ENCODE results near the gene KCNH3. TPM values are rescaled to one million over a fixed set of nuclear protein-coding genes. Genes with fewer than 3 reads are reported as not detected.

Gene KCNH3
- total and polyA plus RNA-seq, 2 donors from 2014 or later, result 1.4 to 2.8 TPM

- Histone ChIP-seq H3K27ac (ENCODE audit: low read depth in 2 of 2, low read length in 2 of 2) (no peak overlapping the region), H3K9ac (ENCODE audit: low read length in 3 of 3) (no peak overlapping the region), H3K27me3 (ENCODE audit: control insufficient read depth, insufficient read depth, low read length) (no peaks in the 10 kb centered on the region), H3K4me3 (ENCODE audit: low read length in 3 of 3) (no peak overlapping the region), H3K4me1 (ENCODE audit: control insufficient read depth in 2 of 3, insufficient read depth in 2 of 3, low read depth in 1 of 3, low read length in 3 of 3) (no peaks in the 10 kb centered on the region), H3K36me3 (ENCODE audit: control insufficient read depth in 2 of 3, insufficient read depth in 3 of 3, low read length in 3 of 3) (peaks cover 0 to 10% (median 4%) of the 10 kb centered on the region in 3 donors), H3K9me3 (ENCODE audit: control insufficient read depth in 2 of 3, insufficient read depth in 1 of 3, low read length in 3 of 3) (no peaks in the 10 kb centered on the region)
- DNase-seq (no peak), FAIRE-seq (no peak)
- intact Hi-C loops (cut with DNase I), result no loop called here
- no peak for TF ChIP-seq CTCF (IDR thresholded peaks at IDR 0.05; ENCODE audit: borderline replicate concordance, extremely low read depth, insufficient read depth)
Measured at GRCh38 chr12:49524660-49525324, 14.0 kb upstream of the KCNH3 start.

GRCh38 chr12:49525942-49526341 is 12.9 kb upstream of the KCNH3 start:
- Histone ChIP-seq H3K4me1 (ENCODE audit: control insufficient read depth in 2 of 3, insufficient read depth in 2 of 3, low read depth in 1 of 3, low read length in 3 of 3) (no peaks in the 10 kb centered on the region), H3K27me3 (ENCODE audit: control insufficient read depth, insufficient read depth, low read length) (no peaks in the 10 kb centered on the region), H3K27ac (ENCODE audit: low read depth in 2 of 2, low read length in 2 of 2) (no peak overlapping the region), H3K9ac (ENCODE audit: low read length in 3 of 3) (no peak overlapping the region), H3K4me3 (ENCODE audit: low read length in 3 of 3) (no peak overlapping the region), H3K36me3 (ENCODE audit: control insufficient read depth in 2 of 3, insufficient read depth in 3 of 3, low read length in 3 of 3) (peaks cover 0 to 10% (median 4%) of the 10 kb centered on the region in 3 donors), H3K9me3 (ENCODE audit: control insufficient read depth in 2 of 3, insufficient read depth in 1 of 3, low read length in 3 of 3) (no peaks in the 10 kb centered on the region)
- intact Hi-C loops (cut with DNase I), result no loop called here
- DNase-seq (no peak), FAIRE-seq (no peak)
- TF ChIP-seq CTCF (IDR thresholded peaks at IDR 0.05; ENCODE audit: borderline replicate concordance, extremely low read depth, insufficient read depth), result no peak

GRCh38 chr12:49527361-49528130 is 11.3 kb upstream of the KCNH3 start:
- Histone ChIP-seq H3K27me3 (ENCODE audit: control insufficient read depth, insufficient read depth, low read length) (no peaks in the 10 kb centered on the region), H3K27ac (ENCODE audit: low read depth in 2 of 2, low read length in 2 of 2) (no peak overlapping the region), H3K4me1 (ENCODE audit: control insufficient read depth in 2 of 3, insufficient read depth in 2 of 3, low read depth in 1 of 3, low read length in 3 of 3) (no peaks in the 10 kb centered on the region), H3K36me3 (ENCODE audit: control insufficient read depth in 2 of 3, insufficient read depth in 3 of 3, low read length in 3 of 3) (peaks cover 0 to 10% (median 4%) of the 10 kb centered on the region in 3 donors), H3K9me3 (ENCODE audit: control insufficient read depth in 2 of 3, insufficient read depth in 1 of 3, low read length in 3 of 3) (no peaks in the 10 kb centered on the region), H3K9ac (ENCODE audit: low read length in 3 of 3) (no peak overlapping the region), H3K4me3 (ENCODE audit: low read length in 3 of 3) (no peak overlapping the region)
- FAIRE-seq (no peak), DNase-seq (peak; percentile 72 to 89 (median 84))
- TF ChIP-seq CTCF (IDR thresholded peaks at IDR 0.05; ENCODE audit: borderline replicate concordance, extremely low read depth, insufficient read depth), result no peak
- intact Hi-C loops (cut with DNase I), result no loop called here

All from kidney (tissue), 14 donors.